ENCODE results near the gene WNT7B. TPM values are rescaled to one million over a fixed set of nuclear protein-coding genes. Genes with fewer than 3 reads are reported as not detected.
A peak's percentile ranks its signal among the peaks of the same experiment; 100 is the strongest.

WNT7B gene
- total and polyA plus RNA-seq, 2 of the 8 experiments (the other 6 are each of a cell fraction or from before 2014, with no cell fraction given) = 0.14 to 0.24 TPM

DNA sequence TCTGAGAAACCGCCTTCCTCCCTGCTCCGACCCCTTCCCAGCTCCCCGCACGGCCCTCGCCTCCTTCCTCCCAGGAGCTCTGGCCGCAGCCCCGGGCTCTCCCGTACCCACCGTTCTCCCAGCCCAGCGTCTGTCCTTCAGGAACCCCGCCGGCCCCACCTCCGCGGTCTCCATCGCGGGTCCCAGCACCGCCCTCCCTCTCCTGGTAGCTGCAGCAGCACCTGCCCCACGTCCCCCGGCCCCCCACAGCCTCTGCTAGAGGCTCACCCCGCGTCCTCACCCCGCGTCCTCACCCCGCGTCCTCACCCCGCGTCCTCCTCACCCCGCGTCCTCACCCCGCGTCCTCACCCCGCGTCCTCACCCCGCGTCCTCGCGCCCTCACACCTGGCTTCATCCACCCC, 85.9 kb downstream of the WNT7B start:
- Histone ChIP-seq H3K56ac (replicated peaks; ENCODE audit: insufficient read length, low read depth, low read length) (no peak overlapping the region), H3K36me3 (ENCODE audit: control insufficient read depth in 2 of 4, insufficient read depth in 4 of 4, low read length in 3 of 4) (no peaks in the 10 kb centered on the region)
- no peak for DNase-seq (ENCODE audit: low read depth in 1 of 2, low spot score in 2 of 2)

More for the DNA sequence above, 85.9 kb downstream of the WNT7B start:
- Histone ChIP-seq H2BK12ac (ENCODE audit: low read depth, low read length) (no peak overlapping the region), H3K79me1 (ENCODE audit: low read depth, low read length) (no peaks in the 10 kb centered on the region), H3K4me2 (ENCODE audit: insufficient read depth in 1 of 2, low read depth in 2 of 2, low read length in 2 of 2) (no peak overlapping the region), H3K18ac (ENCODE audit: extremely low read depth, low read length) (no peak overlapping the region), H3K27ac (ENCODE audit: low read depth, low read length) (no peak overlapping the region), H2BK5ac (ENCODE audit: low read depth, low read length) (no peak overlapping the region), H3K4ac (replicated peaks; ENCODE audit: insufficient read length, low read depth, low read length) (no peak overlapping the region), H2BK15ac (ENCODE audit: low read length) (no peak overlapping the region), H3K4me1 (replicated peaks in 1 of 4; ENCODE audit: control insufficient read depth in 3 of 4, insufficient read depth in 4 of 4, low read length in 3 of 4) (peaks cover 0 to 7% (median 5%) of the 10 kb centered on the region in 4 experiments; a peak in 6 of 7 replicates), H3K9ac (replicated peaks in 1 of 4; ENCODE audit: extremely low read depth in 1 of 4, low read depth in 3 of 4, low read length in 3 of 4) (no peak overlapping the region), H2BK120ac (replicated peaks; ENCODE audit: low read depth, low read length) (no peak overlapping the region), H3K4me3 (ENCODE audit: extremely low read depth in 1 of 4, insufficient read depth in 2 of 4, low read depth in 3 of 4, low read length in 4 of 4) (no peak overlapping the region), H3K27me3 (replicated peaks in 1 of 4; ENCODE audit: control insufficient read depth in 3 of 4, extremely low read depth in 1 of 4, insufficient read depth in 3 of 4, low read length in 3 of 4) (peaks cover 0 to 2% (median 0%) of the 10 kb centered on the region in 4 experiments; a peak in 2 of 7 replicates), H4K91ac (replicated peaks; ENCODE audit: insufficient read length, low read length) (no peak overlapping the region), H3K14ac (ENCODE audit: insufficient read length) (no peak overlapping the region), H3K23me2 (ENCODE audit: low read depth, low read length) (no peaks in the 10 kb centered on the region; the same call in 1 of the 2 replicates), H3K79me2 (ENCODE audit: control insufficient read depth in 1 of 2, insufficient read depth in 2 of 2, low read length in 2 of 2) (no peaks in the 10 kb centered on the region), H2AK5ac (ENCODE audit: low read depth, low read length) (no peak overlapping the region), H3K9me3 (ENCODE audit: insufficient read depth in 2 of 2, low read depth in 1 of 2, low read length in 1 of 2) (no peaks in the 10 kb centered on the region), H4K20me1 (replicated peaks in 1 of 2; ENCODE audit: control insufficient read depth in 1 of 2, insufficient read depth in 2 of 2, low read length in 2 of 2) (peaks cover 2 to 5% of the 10 kb centered on the region in 2 experiments), H2AFZ (ENCODE audit: low read length) (no peak overlapping the region), H2BK20ac (ENCODE audit: low read length) (no peak overlapping the region), H3K23ac (ENCODE audit: insufficient read length) (no peak overlapping the region), H4K5ac (ENCODE audit: insufficient read length, low read depth, low read length) (no peak overlapping the region), H4K8ac (ENCODE audit: extremely low read depth, insufficient read depth, low read length) (peak overlapping the region; percentile 41; the same call in 1 of the 2 replicates)
- WGBS, 2 experiments (ENCODE audit: extremely low coverage in 1 of 2, insufficient coverage in 1 of 2, insufficient read length in 1 of 2, insufficient replicate concordance in 2 of 2, low coverage in 1 of 2, low lambda C conversion rate in 2 of 2, missing lambda C conversion rate in 1 of 2) = no CpG with 5 or more reads among the region's 37 CpGs
- FAIRE-seq = no peak
- TF ChIP-seq SAP30 (IDR thresholded peaks at IDR 0.05; ENCODE audit: insufficient read depth, insufficient replicate concordance, low read length) (no peak), GABPA (IDR thresholded peaks at IDR 0.05; ENCODE audit: borderline replicate concordance, insufficient read depth, low read length) (peak; percentile 44; the same call in 1 of the 2 replicates), TBP (IDR thresholded peaks at IDR 0.05; ENCODE audit: low read depth, low read length) (no peak), SIRT6 (IDR thresholded peaks at IDR 0.05; ENCODE audit: low read length) (no peak)
- ChIA-PET POLR2A (ENCODE audit: partially characterized antibody) (interaction anchor here (1.0 kb wide), 1 partner anchor 15 kb away, joined by 3 read pairs; no protein-coding TSS in a partner anchor), CTCF (ENCODE audit: partially characterized antibody) (interaction anchor here (1.0 to 6.6 kb wide), 5 partner anchors 10 to 103 kb away, joined by 3 to 39 read pairs (median 3); no protein-coding TSS in a partner anchor)
